H54 (cell line): ENCODE measurements around the gene TESMIN.
A peak's percentile ranks its signal among the peaks of the same experiment; 100 is the strongest.

Experiments
- DNase-seq: peaks from one replicate; pipeline ENCODE4 v3.0.0; 2011; ENCODE audit warnings: low spot score, mixed read lengths; ENCODE audit not compliant: insufficient read length
- FAIRE-seq: peaks from 3 replicates; lab custom pipeline; 2011; peaks lifted over from hg19 to GRCh38; lab: Jason Lieb, UNC
- POLR2A ChIP-seq: IDR thresholded peaks from 2 replicates; pipeline ENCODE4 v1.6.1; 2011; ENCODE audit warnings: low read depth, mild to moderate bottlenecking, low read length

The TESMIN gene

GRCh38 chr11:68773521-68774193 lies 22.3 kb upstream of the TESMIN start:
- no peak for TF ChIP-seq POLR2A
- no peak for FAIRE-seq

GRCh38 chr11:68772936-68773335 lies 21.6 kb upstream of the TESMIN start:
- no peak for FAIRE-seq
- no peak for DNase-seq
- no peak for TF ChIP-seq POLR2A

More at GRCh38 chr11:68773521-68774193, 22.3 kb upstream of the TESMIN start:
- DNase-seq, result no peak

GRCh38 chr11:68770781-68771180 lies 19.5 kb upstream of the TESMIN start:
- TF ChIP-seq POLR2A, result no peak
- FAIRE-seq (no peak), DNase-seq (no peak)

GRCh38 chr11:68767672-68768071 lies 16.4 kb upstream of the TESMIN start:
- FAIRE-seq (no peak), DNase-seq (no peak)
- no peak for TF ChIP-seq POLR2A

GRCh38 chr11:68766786-68767185 lies 15.5 kb upstream of the TESMIN start:
- no peak for FAIRE-seq
- no peak for TF ChIP-seq POLR2A
- no peak for DNase-seq

- TF ChIP-seq POLR2A, result no peak
- no peak for DNase-seq
- FAIRE-seq, result no peak
These were observed 13.4 kb upstream of the TESMIN start for GRCh38 chr11:68764746-68765145.

- FAIRE-seq (no peak), DNase-seq (no peak)
- no peak for TF ChIP-seq POLR2A
These were observed 12.8 kb upstream of the TESMIN start for GRCh38 chr11:68763926-68764657.

GRCh38 chr11:68763181-68763721 lies 11.9 kb upstream of the TESMIN start:
- DNase-seq (peak; percentile 56), FAIRE-seq (no peak)
- no peak for TF ChIP-seq POLR2A

- FAIRE-seq (no peak), DNase-seq (no peak)
- no peak for TF ChIP-seq POLR2A
These were observed 11.2 kb upstream of the TESMIN start for GRCh38 chr11:68762481-68762880.

GRCh38 chr11:68761801-68762200 lies 10.5 kb upstream of the TESMIN start:
- FAIRE-seq (no peak), DNase-seq (no peak)
- no peak for TF ChIP-seq POLR2A

GRCh38 chr11:68759991-68760390 lies 8.7 kb upstream of the TESMIN start:
- no peak for TF ChIP-seq POLR2A
- FAIRE-seq (no peak), DNase-seq (no peak)

- no peak for FAIRE-seq
- DNase-seq, result no peak
- no peak for TF ChIP-seq POLR2A
These were observed 6.4 kb upstream of the TESMIN start for GRCh38 chr11:68757711-68758110.

- no peak for TF ChIP-seq POLR2A
- DNase-seq, result no peak
- no peak for FAIRE-seq
These were observed 4.9 kb upstream of the TESMIN start for GRCh38 chr11:68756171-68756766.

- TF ChIP-seq POLR2A, result no peak
- DNase-seq, result no peak
- no peak for FAIRE-seq
These were observed 2.0 kb upstream of the TESMIN start for GRCh38 chr11:68753300-68753699.

GRCh38 chr11:68751004-68751325 lies 355 bp downstream of the TESMIN start:
- DNase-seq (no peak), FAIRE-seq (no peak)
- TF ChIP-seq POLR2A, result no peak
